ENCODE data around the gene PIK3R1.

The PIK3R1 gene

DNA sequence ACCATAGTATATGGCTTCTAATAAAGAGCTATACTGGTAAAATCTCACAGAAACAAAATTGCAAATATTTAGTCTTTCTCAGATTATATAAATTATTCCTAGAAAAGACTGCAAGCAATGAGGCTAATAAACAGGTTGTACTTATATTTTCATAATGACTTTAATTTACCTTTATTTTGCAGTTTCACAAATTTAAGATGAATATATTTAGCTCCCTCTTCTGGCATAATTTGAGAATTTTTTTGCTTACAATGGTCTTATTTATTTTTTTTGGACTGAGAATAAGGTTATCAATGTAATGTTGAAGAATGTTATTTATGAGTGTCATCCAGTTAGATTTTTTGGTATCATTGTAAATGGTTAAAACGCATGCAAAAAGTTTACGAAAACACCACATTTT lies 56.7 kb downstream of the PIK3R1 start:
- DNase-seq (ENCODE audit: low read depth) = no peak

DNA sequence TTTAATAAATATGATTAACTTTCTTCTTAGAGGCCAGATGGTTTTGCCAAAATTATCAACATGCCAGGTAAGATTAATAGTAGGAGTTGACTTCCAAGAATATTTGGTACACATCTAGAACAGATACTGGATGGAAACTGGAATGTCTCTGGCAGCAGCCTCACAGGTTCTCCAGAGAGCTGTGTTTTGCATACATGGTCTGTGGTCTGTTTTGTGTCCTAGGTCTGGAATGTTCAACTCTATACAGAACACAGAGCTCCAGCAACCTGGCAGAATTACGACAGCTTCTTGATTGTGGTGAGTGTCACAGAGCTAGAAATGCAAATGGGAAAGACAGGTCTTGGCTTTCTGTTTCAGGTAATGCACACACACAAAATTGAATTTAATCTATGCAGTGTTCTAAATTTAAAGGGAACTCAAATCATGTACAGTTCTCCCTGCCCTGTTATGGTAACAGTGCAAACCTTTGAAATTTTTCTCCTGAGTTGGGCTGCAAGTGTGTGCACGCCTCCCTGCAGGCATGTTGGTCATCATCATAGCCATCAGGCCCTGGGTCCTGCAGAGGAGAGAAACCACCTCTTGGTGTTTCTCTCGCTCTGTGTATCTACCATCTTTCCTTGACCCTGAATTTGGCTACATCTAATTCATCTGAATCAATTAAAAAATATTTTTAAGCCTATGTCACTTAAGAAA lies 58.3 kb downstream of the PIK3R1 start:
- no peak for DNase-seq (ENCODE audit: low read depth)

DNA sequence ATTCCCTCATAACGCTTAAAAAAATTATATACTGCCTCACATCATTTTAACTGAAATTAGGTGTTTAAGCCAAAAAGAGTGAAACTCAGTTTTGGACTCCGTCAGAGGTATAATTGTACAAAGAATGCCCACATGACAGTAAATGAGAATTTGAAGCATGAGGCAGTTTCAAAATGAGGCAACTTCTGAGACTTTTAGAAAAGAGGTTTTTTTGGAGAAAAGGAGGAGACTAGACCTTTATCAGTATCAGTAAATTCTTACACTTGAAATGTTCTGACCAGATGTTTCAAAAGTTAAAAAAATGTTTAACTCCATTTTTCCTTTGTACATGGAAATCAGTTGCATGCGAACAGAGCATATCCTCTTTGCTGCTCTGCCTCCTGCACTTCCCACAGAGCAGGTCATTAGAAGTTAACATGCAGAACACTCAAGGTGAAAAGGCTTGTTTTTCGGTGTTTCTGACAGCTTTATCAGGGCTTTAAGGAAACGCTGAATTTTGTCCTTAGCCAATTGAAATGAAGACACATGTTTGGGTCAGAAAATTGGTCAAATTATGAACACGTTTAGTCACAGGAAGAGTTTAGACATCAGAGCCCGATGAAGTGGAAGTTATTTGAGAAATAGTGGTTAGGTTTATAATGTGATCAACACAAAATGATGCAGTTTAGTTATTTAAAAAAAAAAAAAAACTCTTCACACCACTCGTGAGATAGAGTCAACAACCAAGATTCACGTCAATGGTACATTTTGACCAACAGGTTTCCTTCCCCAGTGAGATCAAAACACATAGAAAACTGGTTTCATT lies 59.5 kb downstream of the PIK3R1 start:
- DNase-seq (ENCODE audit: low read depth) = no peak

DNA sequence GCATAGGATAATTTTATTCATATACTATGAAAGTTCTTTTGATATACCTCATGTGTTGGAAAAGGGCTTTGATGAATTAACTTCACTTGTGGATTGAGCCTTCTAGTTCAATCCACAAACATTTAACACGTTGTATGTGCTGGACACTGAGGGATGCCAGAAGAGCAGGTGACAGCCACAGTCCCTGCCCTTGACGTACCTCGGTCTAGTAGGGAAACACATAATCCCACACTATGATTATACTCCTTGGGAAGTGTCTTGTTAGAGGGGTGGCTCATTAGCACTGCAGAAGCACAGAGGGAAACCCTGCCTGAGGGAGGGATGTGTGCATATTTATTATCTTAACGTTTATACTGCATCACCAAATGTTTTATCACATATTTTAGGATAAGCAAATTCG lies 61.2 kb downstream of the PIK3R1 start:
- DNase-seq (ENCODE audit: low read depth) = no peak

DNA sequence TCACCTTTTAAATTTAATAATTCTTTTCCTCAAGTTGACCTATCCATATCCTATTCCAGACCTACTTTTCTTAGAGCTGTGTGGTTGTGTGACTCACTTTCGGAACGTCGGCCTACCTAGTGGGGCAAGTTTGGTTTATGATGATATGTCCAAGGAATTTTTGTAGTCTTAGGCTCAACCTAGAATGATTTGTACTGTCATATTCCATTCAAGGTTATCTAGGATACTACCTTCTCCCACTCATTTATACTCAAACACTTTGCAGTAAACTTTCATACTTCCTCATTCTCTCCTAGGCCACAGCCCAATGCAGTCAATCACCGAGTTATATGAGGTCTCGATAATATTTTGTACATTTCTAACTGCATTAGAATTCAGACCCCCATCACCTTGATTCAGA lies 61.9 kb downstream of the PIK3R1 start:
- no peak for DNase-seq (ENCODE audit: low read depth)

DNA sequence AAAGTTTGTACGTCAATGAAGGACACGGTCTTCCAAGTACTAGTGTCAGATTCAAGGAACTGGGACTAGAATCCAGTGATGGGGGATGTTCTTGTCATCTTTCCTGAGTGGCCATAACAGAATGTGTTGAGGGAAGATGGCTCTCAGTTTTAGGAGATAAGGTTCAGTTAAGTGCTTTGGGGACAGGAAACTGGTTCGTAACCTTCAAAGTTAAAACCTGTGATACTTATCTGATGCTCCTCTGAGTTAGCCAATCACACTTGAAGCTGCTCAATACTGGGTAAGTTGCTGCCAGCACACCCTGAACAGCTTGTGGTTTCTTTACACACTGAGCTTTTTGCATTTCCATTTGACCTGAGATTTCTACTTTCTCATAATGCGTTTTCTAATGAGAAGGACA lies 64.4 kb downstream of the PIK3R1 start:
- DNase-seq (ENCODE audit: low read depth) = no peak

DNA sequence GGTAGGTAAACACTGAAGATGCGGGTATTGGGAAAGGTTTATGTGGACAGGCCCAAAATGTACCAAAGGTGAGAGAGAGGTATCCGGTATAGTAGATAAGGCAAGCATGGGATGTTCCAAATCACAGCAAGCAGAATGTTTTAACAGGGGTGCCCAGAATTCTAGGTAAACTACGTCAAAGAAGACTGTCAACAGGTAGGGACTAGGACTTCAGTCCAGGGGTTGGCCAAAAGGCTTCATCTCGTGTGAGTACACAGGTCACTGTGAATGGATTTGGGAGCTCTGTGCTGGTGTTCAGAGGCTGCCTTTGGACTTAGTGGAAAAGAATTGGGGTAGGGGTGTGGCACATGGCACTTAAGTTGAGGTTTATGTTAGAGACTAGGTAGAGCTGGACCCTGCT lies 66.4 kb downstream of the PIK3R1 start:
- DNase-seq (ENCODE audit: low read depth) = no peak

DNA sequence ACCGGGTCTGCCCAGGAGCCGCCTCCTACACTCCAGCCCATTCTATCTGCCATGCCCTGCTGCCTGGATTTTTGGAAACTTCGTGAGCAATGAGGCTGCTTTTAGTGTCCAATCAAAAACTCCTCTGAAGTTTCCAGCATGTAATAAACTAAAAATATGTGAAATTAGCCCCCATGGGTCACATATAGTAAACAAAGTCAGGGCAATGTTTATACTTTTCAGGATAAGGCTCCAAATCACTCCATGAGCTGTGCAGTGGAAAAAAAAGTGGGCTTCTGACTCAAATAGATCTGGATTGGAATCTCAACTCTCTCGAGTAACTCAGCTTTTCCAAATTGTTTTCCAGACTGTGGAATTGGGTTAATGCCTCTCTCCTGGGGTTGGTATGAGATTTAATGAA lies 68.2 kb downstream of the PIK3R1 start:
- DNase-seq (ENCODE audit: low read depth) = no peak

DNA sequence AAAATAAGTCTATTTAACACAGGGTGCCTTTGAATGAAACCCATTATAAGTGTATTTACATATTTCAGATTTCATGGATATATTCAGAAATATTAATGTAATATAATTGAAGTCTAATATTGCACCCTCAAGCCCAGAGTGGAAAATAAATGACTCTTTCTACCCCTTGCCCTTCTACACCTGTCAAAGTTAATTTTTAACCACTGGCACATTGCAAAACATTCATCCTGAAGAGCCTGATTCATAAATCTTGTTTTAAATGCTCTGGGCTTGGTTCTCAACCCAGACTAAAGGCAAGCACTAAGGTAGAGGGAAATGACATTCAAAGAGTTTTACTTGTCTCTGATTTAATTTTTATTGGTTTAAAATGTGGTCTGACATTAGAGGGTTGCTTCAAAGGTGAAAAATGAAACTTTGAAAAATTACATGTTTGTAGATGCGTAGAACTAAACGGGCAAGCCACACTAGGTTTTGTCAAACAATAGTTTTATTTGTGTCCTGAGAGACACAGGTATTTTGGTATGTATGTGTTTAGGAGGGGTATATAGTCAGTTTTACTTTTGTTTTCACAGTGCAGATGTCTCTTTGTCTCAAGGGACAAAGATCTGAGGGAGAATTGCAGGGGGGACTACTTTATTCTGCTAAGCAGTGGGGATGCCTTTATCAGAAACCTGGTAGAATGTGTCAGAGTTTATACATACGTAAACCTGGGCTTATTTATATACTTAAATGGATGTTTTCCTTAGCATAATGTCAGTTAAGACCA lies 69.7 kb downstream of the PIK3R1 start:
- no peak for DNase-seq (ENCODE audit: low read depth)

DNA sequence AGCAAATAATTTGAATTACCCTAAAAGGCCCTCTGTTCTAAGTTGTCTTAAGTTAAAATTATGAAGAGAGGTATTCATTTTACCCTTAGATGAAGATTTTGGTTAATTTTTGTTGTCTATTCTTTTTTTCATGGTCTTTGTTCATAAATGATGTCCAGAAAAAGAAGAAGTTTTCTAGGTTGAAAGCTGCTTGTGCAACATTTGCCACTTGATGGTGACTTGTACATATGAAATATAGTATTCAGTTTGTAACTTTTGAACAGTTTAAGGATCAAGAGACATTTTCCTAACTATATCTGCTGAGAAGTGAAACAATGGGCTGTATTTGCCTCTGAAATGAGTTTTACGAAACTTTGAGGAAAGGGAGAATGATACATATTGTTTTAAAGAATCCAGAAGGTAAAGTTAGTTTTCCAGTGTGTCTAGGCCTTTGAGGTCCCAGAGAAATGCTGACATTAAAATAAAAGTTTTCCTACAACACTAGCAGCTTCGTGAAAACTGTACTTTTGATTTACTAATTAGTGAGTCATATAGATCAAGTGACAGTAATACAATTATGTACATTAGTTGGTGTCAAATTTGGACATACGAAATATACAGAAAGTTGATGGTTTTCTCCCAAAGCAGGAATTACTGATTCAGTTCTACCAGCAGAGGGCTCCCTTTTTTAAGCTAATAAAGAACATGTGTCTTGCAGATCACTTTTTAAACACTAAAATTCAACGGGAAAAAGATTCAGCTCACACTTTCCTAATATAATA lies 70.5 kb downstream of the PIK3R1 start:
- DNase-seq (ENCODE audit: low read depth) = no peak

DNA sequence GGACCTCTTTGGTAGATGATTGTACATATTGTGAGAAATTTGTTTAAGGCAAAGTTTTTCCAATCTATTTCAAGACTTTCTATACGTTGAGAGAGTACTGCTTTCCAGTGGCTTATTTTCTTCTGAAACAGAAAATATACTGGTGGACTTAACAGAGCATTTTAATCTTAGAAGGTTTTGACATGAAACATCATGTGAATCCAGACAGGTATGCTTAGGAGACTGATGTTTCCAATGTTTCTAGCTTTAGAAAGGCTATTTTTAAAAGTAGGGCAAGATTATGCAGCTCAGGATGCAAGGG lies 71.0 kb downstream of the PIK3R1 start:
- DNase-seq (ENCODE audit: low read depth) = no peak

DNA sequence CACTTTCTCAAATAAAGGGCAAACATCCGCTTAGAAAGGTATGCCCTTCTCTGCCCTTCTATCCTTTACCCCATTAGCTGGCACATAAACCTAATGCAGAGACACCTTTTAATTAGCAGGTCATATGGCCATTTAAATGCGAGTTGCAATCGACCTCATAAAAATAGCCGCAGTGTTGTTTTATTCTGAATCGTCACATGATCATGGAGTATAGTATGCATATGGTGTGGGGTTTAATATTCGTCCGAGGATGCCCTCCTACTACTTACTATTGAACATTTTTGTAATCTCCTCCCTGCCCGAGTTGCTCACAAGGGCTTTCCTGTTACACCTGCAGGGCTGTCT lies 72.0 kb downstream of the PIK3R1 start:
- no peak for DNase-seq (ENCODE audit: low read depth)

DNA sequence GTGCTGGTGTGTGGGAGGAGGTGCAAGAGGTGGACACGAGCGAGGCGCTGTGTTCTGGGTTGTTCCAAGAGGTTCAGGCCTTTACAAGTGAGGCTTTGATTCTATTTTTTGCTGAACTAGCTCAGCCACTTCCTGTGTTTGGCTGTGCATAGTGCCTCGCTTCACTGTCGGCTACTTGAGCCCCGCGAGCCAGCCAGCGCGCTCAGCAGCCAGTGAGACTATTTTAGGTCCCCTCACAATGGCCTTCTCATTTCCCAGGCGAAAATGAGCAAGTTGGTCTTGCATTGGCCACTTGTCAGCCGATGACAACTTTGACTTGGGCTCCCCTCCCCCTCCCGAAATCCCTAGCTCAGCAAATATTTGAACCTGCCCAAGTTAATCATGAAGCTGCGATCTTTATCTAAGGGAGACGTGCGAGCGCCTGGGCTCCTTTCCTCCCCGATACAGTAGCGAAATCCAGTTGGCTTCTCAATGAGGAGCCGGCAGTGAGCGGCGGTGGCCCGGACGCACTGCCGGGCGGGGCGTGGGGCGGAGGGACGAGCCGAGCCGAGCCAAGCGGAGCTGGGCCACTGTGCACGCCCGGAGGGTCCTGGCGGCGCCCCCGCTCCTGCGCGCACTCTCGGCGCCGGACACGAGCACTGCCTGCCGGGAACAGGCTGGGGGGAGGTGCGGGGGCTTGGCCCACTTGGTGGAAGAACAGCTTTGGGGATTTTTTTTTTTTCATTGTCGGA lies 72.6 kb downstream of the PIK3R1 start:
- peak; percentile 16 for DNase-seq (ENCODE audit: low read depth)

DNA sequence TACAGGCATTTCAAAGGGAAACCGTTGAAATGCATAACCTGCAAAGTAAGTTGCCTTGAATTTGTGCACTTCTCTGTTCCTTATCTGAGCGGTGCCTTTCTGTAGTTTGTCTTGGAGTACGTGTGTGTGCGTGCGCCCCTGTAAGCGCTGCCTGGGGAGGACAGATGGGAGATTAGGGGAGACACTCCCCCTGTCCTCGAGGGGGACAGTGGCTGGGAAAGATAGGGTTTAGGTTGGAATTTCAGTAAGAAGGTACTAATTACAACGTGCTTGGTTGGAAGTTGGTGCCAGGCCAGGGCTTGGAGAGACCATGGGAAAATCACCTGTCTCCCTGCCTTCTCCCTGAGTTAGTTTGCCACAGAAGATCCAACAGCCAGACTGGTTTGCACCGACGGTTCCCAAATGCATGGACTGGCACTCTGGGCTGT lies 73.2 kb downstream of the PIK3R1 start:
- no peak for DNase-seq (ENCODE audit: low read depth)

DNA sequence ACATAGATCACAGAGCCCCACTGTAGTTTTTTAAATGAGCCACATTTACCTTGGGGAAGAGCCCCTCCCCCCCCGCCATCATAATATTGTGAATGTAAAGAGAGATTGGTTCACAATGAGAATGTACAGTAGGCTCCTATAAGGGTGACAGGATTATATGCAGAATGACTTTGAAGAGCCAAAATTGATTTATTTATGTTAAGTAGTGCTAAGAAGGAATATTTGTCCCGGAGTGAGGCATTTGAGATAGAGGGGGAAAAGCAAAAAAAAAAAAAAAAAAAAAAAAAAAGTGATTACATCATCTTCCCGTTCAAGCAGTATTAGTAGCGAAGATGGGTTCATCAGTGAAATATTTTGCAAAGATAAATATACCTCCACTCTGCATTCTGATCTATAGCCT lies 73.9 kb downstream of the PIK3R1 start:
- DNase-seq (ENCODE audit: low read depth) = no peak

DNA sequence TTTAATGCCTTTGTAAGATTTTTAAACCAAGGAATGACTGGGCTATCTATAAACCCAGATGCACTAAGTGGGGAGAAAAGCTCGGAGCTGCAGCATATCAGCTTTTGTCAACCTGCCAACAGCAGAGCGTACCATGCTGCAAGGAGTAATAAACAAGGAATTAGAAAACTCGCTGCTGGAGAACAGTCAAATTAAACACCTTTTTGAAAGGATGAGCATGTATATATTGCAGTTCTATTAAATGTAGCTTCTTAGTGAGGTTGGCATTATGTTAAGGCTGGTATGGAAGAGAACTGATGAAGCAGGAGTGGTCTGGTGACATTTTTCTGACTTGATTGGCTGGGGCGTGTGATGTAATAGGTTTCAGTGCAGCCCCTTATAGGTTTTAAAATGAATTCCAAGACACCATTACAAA lies 74.7 kb downstream of the PIK3R1 start:
- DNase-seq (ENCODE audit: low read depth) = no peak

DNA sequence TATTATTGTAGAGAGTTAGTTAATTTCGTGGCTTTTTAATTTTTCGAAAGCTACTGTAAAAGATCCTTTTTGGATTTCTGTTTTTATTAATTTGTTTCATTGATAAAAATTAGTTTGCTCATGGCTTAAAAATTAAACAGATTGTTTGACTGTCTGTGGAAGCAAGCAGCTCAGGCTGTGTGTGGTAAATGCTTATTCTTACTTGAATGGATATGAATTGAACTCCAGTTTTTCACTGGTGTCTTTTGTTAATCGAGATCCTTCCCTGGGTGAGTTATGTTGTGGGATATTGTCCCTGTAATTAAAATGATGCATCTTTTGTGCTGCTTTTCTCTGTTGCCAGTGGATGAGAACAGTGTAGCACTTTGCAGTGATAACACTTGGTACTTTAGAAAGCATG lies 75.3 kb downstream of the PIK3R1 start:
- no peak for DNase-seq (ENCODE audit: low read depth)

DNA sequence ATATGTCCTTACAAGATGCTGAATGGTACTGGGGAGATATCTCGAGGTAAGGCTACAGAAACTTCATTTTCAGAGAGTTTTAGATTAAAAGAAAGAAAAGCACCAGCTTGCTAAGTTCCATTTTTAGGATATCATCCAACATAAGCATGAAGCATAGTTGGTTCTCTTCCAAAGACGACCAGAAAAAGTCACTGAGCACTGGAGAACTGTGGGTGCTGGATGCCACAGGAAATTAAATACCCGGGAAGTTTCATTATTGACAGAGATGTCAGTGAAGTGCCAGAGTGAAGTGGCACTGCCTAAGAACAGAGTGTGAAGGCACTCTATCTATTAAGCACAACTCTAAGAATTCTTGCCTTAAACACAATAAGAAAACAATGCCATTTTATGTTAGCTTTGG lies 76.8 kb downstream of the PIK3R1 start:
- no peak for DNase-seq (ENCODE audit: low read depth)

DNA sequence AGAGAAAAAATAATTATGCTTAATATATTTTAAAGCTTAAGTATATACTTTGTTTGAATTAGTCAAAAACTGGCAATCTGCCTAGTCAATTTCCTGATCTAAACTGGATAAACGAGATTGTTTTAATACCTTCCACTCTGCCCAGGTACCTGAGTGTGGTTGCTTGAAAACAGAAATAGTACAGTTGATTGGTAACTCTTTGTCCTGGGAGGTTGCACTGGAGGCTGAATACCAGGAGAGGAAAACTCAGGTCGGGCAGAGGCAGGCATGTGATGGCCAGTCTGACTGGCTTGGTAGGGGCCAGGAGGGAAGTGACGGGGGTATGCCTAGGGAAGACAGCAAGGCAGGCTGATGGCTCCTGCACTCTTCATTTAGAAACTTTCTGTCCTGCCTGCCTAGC lies 80.2 kb downstream of the PIK3R1 start:
- DNase-seq (ENCODE audit: low read depth) = no peak

DNA sequence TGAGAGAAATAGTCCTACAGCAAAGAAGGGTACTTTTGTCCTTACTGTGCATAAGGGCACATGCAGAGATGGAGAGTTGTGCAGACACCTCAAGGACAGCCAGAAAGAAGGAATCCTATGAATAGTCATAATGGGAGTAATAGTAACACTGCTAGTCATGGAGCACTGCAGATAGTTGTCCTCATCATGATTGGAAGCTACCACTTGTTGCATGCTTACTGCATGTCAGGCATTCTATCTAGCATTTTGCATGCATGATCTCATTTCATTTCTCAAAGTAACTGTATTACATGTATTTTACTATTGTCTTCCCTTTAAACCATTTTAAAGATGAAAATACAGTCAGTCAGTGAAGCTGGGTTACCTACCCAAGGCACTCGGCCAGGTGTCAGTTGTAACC lies 81.3 kb downstream of the PIK3R1 start:
- no peak for DNase-seq (ENCODE audit: low read depth)

DNA sequence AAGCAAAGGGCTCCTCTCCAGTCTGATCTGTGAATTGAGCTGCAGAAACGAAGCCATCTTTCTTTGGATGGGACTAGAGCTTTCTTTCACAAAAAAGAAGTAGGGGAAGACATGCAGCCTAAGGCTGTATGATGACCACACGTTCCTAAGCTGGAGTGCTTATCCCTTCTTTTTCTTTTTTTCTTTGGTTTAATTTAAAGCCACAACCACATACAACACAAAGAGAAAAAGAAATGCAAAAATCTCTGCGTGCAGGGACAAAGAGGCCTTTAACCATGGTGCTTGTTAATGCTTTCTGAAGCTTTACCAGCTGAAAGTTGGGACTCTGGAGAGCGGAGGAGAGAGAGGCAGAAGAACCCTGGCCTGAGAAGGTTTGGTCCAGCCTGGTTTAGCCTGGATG lies 82.1 kb downstream of the PIK3R1 start:
- DNase-seq (ENCODE audit: low read depth) = no peak

DNA sequence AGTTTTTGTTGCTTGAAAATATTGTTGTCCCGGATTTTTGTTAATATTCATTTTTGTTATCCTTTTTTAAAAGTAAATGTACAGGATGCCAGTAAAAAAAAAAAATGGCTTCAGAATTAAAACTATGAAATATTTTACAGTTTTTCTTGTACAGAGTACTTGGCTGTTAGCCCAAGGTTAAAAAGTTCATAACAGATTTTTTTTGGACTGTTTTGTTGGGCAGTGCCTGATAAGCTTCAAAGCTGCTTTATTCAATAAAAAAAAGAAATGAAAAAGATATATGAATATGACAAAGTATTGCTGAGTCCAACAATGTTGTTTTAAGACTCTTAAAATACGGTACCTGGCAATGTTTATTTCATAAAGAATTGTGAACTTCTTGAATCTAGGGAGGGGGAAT lies 82.9 kb downstream of the PIK3R1 start:
- DNase-seq (ENCODE audit: low read depth) = no peak

Data from stimulated activated CD8-positive, alpha-beta memory T cell treated with anti-CD3 and anti-CD28 coated beads, Interleukin-4, amount 100 ng/mL, for 24 hours (primary cell).